Measurements from ENCODE around the gene SUGCT.

SUGCT gene

GRCh38 chr7:40544221-40544723 lies 409.5 kb downstream of the SUGCT start:
- no peak for DNase-seq (ENCODE audit: low read depth)
- TF ChIP-seq CTCF (IDR thresholded peaks at IDR 0.05; ENCODE audit: low read depth, low read length, missing control alignments) = no peak
- no peak overlapping the region for H3K4me3 ChIP-seq (ENCODE audit: low read depth, low read length)
- in situ Hi-C loops (cut with HindIII; ENCODE audit: low sequenced_read_pairs) = no loop called here

GRCh38 chr7:40544871-40545303 lies 410.1 kb downstream of the SUGCT start:
- TF ChIP-seq CTCF (IDR thresholded peaks at IDR 0.05; ENCODE audit: low read depth, low read length, missing control alignments) = no peak
- no peak overlapping the region for H3K4me3 ChIP-seq (ENCODE audit: low read depth, low read length)
- DNase-seq (ENCODE audit: low read depth) = no peak
- in situ Hi-C loops (cut with HindIII; ENCODE audit: low sequenced_read_pairs) = no loop called here

DNA sequence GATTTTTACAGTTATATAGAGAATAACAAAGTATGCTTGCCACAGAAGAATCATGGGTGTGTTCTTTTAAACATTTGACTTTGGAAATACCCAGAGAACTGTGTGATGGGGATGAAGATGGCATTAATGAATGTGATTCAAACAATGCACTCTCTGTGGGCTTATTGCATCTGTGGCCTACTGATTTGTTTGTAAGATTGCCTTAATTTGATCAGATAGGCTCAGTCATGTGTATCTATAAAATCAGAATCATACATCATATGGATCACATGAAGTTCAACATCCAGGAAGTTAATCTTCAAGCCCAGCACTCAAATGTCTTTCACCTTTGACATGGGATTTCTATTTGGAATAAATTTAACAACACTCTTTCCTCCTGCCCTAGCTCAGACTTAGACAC lies 410.9 kb downstream of the SUGCT start:
- H3K4me3 ChIP-seq (ENCODE audit: low read depth, low read length) = no peak overlapping the region
- DNase-seq (ENCODE audit: low read depth) = no peak
- TF ChIP-seq CTCF (IDR thresholded peaks at IDR 0.05; ENCODE audit: low read depth, low read length, missing control alignments) = no peak
- in situ Hi-C loops (cut with HindIII; ENCODE audit: low sequenced_read_pairs) = no loop called here

DNA sequence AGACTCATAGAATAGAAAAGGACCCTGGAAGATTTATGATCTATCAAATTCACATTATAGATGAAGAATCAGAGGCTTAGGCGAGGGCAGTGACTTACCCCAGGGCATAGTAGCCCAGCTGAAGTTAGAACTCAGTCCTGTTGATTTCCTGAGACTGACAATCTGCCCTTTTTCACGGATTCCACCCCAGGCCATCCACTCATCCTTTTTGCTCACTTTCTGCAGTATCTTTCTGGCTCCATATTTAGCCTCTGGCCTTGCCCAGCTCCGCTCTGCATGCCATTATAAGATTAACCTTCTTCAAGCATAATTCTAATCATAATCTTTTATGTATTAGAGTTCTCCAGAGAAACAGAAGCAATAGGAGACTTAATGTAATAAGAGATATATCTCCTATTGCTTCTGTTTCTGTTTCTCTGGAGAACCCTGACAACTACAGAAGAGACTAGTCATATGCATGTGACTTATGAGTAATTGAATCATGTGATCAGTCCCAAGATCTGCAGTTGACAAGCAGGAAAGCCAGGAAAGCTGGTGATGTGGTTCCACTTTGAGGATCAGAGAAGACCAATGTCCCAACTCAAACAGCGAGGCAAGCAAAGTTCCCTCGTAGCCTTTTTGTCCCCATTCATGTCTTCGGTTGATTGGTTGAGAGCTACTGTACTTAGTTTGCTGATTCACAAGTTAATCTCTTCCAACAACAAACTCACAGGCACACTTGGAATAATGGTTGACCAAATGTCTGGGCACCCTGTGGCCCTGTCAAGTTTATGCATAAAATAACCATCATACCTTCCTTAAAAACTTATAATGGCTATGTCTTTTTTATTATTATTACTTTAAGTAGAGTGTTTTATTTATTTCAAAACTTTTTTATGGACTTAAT lies 412.1 kb downstream of the SUGCT start:
- DNase-seq (ENCODE audit: low read depth) = no peak
- no peak overlapping the region for H3K4me3 ChIP-seq (ENCODE audit: low read depth, low read length)
- TF ChIP-seq CTCF (IDR thresholded peaks at IDR 0.05; ENCODE audit: low read depth, low read length, missing control alignments) = no peak
- in situ Hi-C loops (cut with HindIII; ENCODE audit: low sequenced_read_pairs) = no loop called here

DNA sequence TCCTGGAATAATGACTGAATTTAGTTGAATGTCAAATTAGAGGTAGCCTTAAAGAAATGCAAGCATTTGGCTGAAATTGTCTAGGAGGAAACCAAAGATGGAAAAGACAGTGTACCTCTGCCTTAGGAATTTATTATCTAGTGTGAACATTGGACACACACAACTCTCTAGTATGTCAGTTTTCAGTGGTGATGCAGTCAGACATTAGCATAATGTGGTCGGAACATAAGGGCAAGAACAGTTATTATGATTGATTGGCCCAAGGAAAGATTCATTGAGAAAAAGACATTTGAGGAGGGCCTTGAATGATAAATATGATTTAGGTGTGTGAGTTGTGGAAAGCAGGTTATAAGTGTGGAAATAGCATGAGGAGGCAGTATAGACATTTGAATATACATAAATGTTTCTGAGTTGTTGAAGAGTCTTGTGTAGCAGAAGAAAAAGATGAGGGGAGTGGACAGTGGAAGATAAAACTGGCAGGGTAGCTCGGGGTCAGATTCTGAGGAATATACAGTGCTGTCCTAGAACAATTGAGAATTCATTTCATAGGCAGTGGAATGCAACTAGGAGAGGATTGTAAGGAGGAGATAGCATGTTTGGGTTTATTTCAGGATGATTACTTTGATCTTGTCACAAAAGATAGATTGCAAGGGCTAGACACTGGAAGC lies 414.7 kb downstream of the SUGCT start:
- DNase-seq (ENCODE audit: low read depth) = no peak
- TF ChIP-seq CTCF (IDR thresholded peaks at IDR 0.05; ENCODE audit: low read depth, low read length, missing control alignments) = no peak
- in situ Hi-C loops (cut with HindIII; ENCODE audit: low sequenced_read_pairs) = no loop called here
- H3K4me3 ChIP-seq (ENCODE audit: low read depth, low read length) = no peak overlapping the region

DNA sequence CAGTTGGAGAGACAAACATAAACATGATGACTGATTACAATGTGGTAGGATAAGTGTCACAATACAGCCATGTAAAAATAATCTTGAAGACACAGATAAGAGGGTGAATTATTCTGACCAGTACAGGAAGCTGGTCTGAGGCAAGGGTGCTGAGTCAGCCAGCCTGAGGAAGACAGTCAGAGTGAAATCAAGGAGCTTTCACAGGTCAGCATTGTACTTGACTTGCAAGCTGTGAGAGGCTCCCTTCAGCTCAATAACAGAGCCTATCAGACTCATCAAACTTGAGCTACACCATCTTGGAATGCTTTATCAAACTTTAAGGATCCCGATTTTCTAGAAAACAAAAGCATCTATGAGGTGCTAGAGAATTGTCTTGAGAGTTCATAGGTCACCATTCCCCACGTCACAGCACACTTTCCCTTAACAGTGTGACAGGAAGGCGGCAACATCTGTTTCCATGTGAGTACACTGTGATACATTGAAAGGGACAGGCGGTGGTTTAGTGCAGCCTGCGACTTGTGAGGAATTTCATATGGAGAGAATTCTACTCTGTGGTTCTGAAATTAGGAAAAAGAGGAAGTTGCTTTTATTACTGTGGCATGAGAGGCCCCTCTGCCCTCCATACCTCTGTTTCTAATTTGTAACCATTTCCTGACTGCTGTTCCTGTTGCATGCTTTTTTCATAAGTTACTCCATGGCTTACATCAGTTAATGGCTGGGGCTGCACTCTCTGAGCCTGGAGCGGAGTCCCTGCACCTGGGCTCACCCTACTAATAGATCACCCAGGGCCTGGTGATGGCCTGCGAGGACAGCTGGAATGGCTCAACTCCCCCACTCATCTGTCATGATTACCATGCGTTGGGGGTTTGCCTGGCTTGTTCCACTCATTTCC lies 417.1 kb downstream of the SUGCT start:
- no peak overlapping the region for H3K4me3 ChIP-seq (ENCODE audit: low read depth, low read length)
- TF ChIP-seq CTCF (IDR thresholded peaks at IDR 0.05; ENCODE audit: low read depth, low read length, missing control alignments) = no peak
- in situ Hi-C loops (cut with HindIII; ENCODE audit: low sequenced_read_pairs) = no loop called here
- no peak for DNase-seq (ENCODE audit: low read depth)

Data from astrocyte of the cerebellum (primary cell).